Astrocyte of the cerebellum (primary cell): ENCODE data around the gene VPS4A.

Source experiments
- DNase-seq: peaks from one replicate; pipeline ENCODE4 v3.0.0-alpha.2; 2011; ENCODE audit warnings: low read depth
- H3K4me3 ChIP-seq: 2 replicates; pipeline ENCODE4 v1.5.1; 2011; ENCODE audit warnings: mild to moderate bottlenecking, low read depth, low read length, moderate library complexity
- CTCF ChIP-seq: IDR thresholded peaks from 2 replicates; pipeline ENCODE4 v1.5.1; 2012; ENCODE audit warnings: low read length, low read depth, moderate library complexity, mild to moderate bottlenecking; ENCODE audit errors: missing control alignments
- in situ Hi-C: cut with HindIII; loops from 2 replicates; pipeline ENCODE4 v1.10.0; 2017; ENCODE audit warnings: low sequenced_read_pairs

Gene VPS4A

DNA sequence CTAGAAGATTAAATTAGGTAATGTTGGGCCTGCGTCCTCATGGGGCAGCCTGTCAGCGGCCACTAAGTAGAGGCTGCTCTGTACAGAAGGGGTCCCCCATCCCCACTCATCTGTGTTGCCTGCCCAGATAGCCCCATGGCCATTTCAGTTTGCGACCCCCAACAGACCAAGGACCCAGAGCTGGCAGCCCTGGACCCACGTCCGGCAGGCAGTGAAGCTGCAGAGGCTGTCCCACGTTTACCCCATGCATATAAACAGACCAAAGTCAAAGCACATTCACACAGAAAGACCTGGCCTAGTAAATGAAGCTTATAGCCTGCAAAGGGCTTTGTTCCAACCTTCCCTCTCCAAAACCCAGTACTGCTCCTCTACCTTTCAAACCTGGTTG, 14.6 kb downstream of the VPS4A start:
- H3K4me3 ChIP-seq, result no peak overlapping the region
- in situ Hi-C loops, result no loop called here
- no peak for DNase-seq
- no peak for TF ChIP-seq CTCF

DNA sequence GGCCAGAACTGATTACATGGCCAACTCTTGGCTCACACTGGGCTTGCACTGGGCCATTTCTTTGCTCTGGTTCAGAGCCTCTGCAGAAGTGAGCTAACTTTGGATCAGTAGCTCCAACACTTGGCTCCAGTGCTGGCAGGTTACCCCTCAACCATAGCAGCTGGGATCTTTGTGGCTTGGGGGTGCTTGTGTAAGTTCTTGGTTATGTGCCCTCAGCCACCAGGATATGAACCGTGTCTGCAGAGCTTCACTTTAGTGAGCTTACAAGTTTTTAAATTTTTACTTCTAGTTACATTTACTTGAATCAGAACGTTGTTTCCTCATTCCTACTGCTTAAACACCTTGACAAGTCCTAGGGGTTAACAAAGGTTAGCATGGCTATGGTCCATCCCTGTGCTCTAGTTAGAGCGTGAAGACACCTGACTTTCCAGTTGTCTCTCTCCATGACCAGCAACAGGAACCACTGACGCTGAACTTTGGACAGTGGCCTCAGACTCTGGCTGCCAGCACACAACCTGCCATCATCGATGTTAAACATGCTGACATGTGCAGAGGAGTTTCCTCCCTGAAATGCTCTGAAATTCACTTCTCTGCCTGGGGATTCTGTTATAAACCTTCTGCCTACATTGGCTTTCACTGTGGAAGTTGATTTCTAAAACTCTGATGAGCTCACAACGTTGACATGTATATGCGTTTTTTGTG, 15.2 kb downstream of the VPS4A start:
- in situ Hi-C loops, result no loop called here
- no peak for TF ChIP-seq CTCF
- no peak overlapping the region for H3K4me3 ChIP-seq
- DNase-seq, result no peak

GRCh38 chr16:69327585-69328310, 16.6 kb downstream of the VPS4A start:
- in situ Hi-C loops, result no loop called here
- DNase-seq, result no peak
- TF ChIP-seq CTCF, result no peak
- no peak overlapping the region for H3K4me3 ChIP-seq

GRCh38 chr16:69328854-69329316, 17.7 kb downstream of the VPS4A start:
- peak overlapping the region; percentile 67 for H3K4me3 ChIP-seq
- in situ Hi-C loops, result no loop called here
- TF ChIP-seq CTCF, result no peak
- peak; percentile 11 for DNase-seq

GRCh38 chr16:69329369-69330285, 18.5 kb downstream of the VPS4A start:
- in situ Hi-C loops, result no loop called here
- no peak for DNase-seq
- peak overlapping the region; percentile 67 for H3K4me3 ChIP-seq

More at GRCh38 chr16:69329369-69330285, 18.5 kb downstream of the VPS4A start:
- no peak for TF ChIP-seq CTCF
